HG02840 (cell line): ENCODE data around the gene SOBP.

Source experiments
- ATAC-seq: cut with Tn5 transposase; IDR thresholded peaks from one replicate; pipeline ENCODE4 v1.9.1; 2021; ENCODE audit warnings: mild to moderate bottlenecking, moderate library complexity, moderate number of reproducible peaks; ENCODE audit not compliant: unreplicated experiment, low FRiP score

SOBP gene

DNA sequence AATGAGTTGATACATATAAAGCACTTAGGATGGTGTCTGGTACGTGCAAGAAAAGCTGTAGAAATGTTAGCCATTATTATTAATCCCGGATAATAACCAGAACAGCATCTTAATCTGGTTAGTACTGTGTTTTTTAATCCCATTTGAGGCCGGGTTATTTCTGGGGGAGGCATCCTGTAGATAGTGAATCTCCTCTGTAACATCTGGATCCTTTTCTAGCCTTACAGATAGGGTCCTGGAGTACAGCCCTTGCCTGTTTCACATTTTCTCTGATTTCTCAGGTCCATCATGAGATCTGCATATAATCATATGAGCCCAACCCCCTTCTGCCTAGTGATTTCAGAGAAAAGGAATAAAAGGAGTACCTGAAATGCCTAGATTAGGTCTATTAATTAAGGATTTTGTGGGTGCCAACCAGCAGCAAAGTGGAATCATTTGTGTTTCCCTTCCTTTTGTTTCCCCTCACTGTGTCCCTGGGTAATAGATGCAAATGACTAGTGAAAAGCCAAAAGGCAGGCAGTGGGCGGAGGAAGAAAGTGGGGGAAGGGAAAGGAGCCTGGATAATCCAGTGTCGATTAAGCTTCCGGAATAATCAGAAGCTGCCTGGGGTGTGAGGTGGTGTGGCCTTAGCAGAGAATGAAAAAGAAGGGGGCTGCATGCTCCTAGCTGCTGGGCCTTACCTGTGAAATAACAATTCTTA, 88.9 kb downstream of the SOBP start:
- ATAC-seq, result no peak

DNA sequence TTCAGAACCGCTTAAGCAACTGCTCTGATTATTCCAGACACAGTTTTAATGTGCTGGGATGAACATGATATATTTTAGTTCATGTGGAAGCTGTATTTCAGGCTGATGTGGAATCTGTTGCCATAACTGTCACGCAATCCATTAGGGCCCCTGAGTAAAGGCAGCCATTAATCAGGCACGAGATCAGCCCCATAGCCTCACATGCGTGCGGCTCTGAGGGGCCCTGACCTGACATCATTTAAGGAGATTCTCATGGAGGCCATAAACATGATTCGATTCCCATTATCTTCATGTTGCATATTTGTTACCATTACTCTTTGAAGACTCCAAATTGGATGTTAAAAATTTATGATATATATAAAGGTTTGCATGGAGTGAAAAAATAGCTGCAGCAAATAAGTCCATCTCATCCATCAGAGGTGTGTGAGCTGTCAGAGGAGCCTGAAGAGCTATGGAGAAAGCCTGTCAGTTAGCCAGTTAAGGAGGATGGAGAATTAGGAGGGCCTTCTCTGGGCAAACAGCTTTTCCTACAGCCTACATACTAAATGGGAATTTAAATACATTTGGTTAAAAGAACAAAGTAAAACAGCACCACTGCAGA, 89.6 kb downstream of the SOBP start:
- ATAC-seq, result no peak

DNA sequence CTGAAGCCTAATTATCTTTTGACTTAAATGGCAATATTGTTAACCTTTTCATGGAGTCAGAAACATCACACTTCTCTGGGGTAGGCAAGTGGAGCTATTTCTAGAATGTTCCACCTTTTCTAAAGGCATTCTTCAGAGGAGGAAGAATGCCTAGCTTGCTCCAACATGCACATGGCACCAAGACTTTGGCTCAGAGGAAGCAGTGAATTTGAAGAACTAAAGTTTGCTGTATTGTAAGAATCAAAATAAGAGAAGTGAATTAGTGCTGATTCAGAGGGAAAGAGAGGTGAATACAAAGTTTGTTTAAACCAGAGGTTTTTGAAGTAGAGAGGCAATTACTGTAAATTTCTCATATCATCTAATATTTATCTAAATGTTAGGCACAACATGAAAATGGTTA, 92.2 kb downstream of the SOBP start:
- no peak for ATAC-seq

DNA sequence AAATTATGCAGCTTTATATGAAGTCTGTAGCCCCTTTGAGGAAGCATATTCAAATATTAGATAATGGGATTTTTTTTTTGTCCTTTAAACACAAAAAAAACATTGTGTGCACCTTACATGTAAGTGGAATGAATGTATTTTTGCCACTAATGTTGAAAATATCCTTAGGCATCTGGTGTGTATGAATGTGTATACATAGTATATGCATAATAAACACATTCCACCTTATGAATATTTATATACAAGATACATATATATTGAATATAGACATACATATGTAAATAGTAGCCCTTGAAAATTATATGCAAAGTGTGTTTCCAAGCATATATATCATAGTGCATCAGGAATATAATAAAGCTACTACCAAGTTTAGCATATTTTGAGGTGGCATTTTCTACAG, 94.8 kb downstream of the SOBP start:
- ATAC-seq, result no peak

DNA sequence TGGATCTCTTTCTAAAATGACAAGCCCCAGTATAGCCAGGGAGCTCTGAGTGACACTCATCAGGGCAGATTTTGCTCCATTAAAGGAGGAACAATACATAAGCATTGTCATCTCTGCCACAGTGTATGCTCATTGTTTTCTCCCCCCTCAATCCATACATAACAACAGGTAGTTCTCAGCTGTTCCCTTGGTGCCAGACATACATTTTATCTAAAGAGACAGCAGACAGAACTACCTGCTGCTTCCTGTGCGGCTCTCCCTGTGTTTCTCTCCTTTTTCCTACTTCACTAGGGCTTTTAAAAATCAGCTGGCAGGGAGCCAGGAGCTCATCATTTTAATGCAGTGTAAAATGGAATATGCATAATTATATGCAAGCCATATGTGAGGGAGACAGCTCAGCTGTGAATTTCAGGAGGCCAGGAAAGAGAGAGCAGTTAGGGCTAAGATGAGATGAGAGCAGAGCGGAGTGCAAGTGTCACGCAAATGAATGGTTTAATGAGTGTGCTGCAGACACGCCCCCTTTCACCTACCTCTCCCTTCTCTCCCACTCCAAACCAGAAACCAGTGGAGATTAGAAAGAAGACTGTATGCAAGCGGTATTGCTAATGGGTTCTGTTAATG, 96.0 kb downstream of the SOBP start:
- ATAC-seq, result no peak

DNA sequence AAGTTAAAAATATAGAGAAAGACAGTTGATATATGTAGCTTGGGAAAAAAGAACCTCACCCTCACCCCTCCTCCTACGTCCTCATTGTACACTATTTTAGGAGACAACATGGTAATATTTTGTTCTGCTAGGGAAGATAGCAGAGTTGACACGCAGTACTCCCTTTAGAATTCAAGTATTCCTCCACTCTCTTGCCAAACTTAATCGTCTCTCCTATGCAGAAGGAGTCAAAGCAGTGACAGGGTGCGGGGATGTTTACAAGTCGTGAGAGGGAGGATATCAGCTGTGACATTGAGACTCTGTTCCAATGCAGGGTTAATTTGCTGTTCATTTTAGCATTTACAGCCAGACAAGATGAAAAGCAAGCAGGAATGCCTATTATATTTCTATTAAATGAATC, 97.5 kb downstream of the SOBP start:
- ATAC-seq, result no peak

DNA sequence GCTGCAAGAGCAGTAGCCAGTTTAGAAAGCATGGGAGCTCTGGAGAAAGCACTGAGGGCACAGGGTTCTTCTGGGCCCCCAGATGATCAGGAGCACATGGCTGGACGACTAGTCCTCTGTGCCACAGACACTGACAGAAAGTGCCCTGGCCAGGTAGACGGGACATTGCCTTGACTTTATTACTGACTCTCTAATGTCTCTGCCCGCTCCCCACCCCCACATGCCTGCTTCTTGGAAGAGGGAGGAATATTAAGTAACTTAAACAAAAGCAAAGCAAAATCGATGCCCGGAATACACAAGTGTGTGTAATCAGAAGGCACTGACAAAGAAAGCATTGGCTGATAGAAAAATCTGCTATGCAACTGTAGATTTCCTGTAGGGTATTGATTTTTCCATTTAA, 99.3 kb downstream of the SOBP start:
- ATAC-seq, result no peak

DNA sequence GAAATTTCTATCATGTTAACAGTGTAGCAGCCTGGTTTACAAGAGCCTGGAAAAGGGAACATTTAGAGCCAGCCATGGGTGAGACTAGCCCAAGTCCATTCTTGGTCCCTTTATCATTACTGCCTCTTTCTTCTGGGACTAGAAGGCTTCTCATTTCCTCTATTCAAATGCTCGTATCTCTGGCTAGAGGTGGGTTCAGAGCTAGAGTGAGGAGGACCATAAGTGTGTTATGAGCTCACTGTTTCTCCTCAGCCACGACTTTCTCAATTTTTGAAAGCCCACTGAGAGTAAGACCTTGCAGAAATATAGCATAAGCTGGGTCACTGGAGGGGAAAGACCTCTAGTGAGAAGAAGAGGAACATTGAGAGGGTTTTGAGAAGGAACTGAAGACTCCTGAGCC, 100.0 kb downstream of the SOBP start:
- no peak for ATAC-seq

DNA sequence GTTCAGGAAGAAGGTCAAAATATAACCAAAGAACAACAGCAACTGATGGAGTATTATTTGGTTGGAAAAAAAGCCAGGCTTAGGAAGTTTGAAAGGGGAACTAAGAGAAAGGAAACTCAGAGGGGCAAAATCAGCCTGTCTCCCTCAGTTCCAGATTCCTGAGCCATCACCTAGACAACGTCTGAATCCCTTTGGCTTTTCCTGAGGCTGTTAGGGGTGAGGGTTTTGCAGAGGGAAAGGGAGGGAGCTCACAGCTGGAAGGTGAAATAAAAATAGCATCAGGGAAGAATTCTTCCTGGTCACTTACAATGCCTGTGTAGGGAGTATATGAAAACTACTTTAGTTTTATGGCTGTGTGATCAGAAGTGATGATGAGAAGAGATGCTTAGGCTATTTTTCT, 100.5 kb downstream of the SOBP start:
- ATAC-seq, result no peak

DNA sequence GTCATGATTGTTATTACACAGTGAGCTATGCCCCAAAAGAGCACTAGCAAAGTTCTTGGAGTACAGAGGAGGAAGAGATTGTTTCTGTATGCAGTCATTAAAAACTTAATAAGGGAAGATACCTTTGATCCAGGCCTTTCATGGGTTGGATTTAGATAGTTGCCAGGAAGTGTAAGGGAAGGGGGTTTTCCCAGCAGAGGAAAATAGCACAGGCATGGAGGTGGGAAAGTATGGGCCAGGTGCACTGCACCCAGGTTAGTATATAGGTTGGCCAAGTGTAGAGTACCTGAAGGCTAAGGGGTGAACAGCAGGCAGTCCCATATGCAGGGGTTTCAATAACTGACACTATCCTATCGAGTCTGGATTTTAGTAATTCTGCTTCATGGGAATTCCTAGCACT, 101.4 kb downstream of the SOBP start:
- no peak for ATAC-seq

DNA sequence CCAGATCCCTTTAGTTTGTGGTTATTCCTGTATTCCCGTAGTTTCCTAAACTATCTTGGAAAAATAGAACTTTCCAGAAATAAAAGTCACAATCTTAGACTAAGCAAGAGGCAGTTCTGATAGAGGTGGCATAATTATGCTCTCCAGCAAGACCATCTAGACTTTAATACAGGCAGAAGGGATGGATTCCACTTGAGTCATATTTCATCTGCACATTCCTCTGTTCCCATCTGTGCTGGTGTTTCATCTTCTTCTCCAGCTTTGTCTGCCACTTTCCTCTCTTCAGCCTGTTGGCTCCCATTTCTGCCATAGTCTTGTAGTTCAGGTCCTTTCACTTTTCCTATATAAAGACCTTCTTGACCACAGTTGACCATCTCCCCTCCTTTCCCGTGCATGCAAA, 102.9 kb downstream of the SOBP start:
- ATAC-seq, result no peak

DNA sequence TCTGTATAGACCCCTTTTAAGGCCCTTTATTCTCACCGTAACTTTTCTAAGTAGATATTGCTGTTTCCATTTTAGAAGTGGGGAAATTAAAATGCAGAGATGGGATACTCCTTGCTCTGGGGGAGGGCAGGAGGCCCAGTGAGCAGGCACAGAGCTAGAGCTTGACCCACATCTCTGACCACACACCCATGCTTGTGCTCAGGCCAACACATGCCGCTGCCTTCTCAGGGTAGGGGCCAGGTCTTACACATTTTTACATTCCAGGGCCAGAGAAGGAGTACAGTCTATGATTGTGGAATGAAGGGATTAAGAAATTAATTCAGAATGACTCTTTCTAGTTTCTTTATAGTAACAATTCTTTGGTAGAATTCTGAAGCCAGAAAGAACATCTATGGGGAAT, 104.8 kb downstream of the SOBP start:
- no peak for ATAC-seq

DNA sequence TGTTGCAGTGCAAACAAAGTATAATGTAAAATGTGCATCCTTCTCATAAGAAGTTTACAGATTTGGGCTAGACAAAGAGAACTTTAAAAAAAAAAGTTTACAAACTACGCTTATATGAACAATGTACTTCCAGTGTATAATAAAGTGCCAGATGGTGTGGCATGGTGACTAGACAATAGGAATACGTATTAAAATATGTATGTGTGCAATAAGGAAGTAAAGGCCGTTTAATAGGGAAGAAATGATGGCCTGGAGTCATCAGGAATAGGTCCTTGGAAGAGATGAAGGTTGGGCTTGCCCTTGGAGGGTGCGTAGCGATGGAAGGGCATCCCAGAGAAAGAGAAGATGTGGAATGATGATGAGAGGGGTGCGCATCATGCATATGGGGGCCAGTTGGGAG, 108.2 kb downstream of the SOBP start:
- no peak for ATAC-seq

DNA sequence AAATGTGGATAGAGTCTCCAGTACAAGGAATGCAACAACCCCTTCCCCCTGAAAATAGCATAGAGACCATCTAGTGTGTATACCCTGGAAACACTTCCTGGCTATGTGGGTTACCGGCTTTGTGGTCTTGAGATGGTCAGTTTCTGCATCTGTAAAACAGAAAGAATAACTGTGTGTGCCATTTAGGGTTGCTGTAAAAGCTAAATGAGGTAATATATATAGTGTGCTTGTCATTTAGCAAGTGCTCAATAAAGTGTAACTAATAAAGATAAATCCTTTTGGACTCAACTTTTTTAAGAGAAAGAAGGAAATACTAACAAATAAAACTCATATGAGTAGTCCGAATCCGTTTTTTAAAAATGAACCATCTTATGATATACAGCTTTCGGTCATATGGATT, 109.1 kb downstream of the SOBP start:
- ATAC-seq, result no peak

DNA sequence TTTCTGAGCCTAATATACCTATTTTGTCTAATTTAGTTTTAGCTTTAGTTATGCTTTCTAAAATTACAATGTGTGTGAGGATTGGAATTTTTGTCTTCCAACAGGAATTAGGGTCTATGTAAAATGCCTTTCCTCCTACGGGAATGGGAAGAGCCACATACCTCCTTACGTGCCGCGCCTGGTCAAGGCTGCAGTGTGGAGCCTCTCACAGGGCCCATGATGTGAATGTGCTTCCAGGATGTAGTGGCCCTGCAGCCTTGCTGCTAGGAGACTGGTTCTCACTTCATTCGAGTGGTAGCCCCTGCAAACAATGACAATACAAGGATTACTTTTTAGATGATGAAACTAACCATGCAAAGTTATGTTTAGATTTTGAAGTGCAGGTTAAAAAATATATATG, 110.2 kb downstream of the SOBP start:
- no peak for ATAC-seq

DNA sequence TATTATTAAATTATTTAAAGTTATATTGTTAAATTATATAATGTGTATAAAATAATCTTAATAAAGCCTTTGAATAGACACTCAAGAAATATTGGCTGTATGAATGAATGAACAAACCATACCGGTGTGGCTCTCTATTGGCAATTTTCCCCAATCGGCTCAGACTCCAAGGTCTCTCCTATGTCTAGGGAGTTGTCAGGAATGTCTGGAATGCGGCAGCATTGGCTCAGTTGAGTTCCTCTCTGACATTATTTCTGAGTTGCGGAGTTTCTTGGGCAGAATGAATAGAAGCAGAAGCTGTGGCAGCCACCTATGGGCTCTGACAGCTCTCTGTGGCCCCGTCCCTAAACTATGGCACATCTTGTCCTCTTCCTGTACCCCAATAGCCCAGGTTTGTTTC, 111.0 kb downstream of the SOBP start:
- no peak for ATAC-seq

DNA sequence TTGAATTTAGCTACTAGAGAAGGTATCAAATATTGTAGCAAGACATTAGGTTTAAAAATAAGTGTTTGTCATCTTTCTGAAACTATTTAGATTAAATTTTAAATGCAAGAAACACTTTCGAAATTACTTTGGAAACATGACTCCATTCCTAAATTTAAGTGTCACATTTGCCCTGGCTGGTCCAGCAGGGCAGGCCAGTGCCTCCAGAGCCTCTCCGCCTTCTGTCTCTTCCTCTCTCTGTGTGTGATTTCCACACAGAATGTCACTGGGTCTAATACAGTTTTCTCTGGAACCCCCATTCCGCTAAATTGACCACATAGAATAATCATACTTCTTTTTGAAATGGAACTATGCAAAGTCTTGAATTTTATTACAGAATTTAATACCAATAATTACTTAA, 111.5 kb downstream of the SOBP start:
- no peak for ATAC-seq

DNA sequence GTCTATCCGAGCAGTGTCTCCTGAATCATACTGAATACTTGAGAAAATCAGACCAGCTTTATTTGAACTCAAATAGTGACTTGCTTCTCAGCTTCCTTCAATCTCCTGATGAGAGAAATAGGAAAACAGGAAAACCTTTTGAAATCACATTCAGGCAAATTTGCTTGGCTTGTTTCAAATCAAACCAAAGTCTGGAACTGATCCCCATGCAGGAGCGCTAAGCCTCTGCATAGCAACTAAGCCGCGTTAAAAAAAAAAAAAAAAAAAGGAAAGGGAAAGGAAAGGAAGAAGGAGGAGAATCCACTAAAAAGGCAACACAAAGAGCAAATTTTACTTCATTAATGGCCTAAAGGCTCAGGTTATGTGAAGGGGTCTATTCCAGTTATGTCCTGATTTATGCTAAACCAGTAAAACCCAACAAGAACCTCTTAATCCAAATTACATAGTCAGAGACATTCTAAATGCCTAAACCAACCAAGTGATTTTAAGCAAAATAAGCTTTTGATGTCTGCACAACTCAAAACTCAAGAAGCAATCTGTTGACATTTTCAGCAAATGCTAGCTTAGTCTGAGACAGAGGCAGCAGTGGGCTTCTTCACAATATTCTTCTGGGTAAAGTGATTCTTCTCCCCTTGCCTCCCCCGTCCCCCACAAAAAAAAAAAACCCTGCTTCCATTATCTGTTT, 112.5 kb downstream of the SOBP start:
- no peak for ATAC-seq

DNA sequence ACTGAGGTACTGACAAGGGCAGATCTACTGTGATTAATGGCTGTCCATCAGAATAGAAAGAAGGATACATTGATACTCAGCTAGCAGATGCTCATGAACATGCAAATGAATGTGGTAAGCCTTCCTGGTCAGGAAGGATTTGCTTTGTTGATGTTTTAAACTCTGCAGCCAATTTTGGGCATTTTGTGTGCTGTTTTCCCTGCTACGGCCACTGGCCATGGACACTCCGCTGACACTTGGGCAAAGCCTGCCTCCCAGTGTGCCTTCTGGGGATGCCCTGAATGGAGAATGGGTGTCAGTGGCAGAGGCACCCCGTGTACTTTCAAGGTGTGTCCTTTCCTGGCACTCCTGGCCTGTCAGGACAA, 113.1 kb downstream of the SOBP start:
- no peak for ATAC-seq

DNA sequence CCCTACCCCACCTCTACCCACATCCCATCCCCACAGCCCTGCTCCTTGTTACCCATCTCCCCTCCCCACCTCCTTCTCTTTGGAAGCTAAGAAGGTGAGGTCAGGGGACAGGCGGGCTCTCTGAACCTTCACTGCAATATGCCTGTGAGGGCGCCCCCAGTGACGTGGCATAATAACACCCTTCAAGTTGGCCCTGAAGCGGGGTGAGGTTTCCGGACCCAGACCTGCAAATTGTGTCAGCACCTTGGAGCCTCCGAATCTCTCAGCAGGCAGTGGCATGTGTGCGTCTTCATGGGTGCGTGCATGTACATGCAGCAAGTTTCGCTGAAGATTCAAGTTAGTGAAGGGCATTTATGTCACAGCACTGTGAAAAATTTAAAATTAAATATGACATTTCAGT, 114.6 kb downstream of the SOBP start:
- ATAC-seq, result no peak

DNA sequence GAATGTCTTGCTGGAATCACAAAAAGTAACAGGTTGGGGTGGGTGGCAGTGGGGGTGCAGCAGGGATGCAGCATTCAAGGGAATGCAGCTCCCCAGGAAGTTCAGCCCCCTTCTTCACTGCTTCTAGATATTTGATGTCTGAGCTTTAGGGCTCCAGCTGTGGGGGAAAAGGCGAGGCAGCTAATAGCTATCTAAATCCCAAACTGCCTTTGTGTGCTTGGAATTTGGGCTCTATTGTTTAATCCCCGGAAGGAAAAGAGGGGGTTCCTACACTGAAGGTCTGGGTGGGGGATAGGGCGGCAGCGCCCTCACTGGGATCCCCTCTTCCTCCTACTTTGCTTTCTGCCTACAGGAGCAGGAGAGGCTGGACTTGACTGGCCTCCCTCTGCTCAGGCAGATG, 116.5 kb downstream of the SOBP start:
- ATAC-seq, result no peak

DNA sequence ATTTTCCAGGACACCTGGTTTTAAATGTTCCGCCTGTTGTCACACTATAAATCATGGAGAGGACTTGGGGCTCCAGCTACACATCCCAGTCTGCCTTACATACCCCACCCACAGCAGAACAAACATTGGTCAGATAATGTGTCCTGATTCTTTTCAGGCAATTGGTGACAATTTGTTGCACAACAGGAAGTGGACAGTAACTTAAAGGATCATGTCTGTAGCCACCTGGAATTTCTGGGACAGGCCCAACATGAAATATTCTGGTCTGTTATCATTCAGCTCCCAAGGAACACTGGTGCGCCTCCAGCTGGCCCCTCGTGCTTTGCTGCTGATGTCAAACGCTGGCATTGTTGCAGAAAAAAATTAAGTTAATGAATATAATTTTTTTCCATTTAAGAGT, 117.2 kb downstream of the SOBP start:
- ATAC-seq, result no peak
